Fibroblast of lung (primary cell): ENCODE measurements around the gene PCAT6.

Experiments
- EZH2 ChIP-seq: IDR thresholded peaks from 2 replicates; pipeline ENCODE4 v1.5.1; 2012; ENCODE audit warnings: low read length, control low read depth, mild to moderate bottlenecking; ENCODE audit errors: missing control alignments
- TF ChIP-seq, protein P1 (sequence below), 2 donors: IDR thresholded peaks in 1 of 2; conservative IDR thresholded peaks in 1 of 2; 1 replicate in 1 of 2; 2 replicates in 1 of 2; pipeline ENCODE4 v1.5.1; 2011 to 2012; ENCODE audit warnings: low read length in 2 of 2, control low read depth in 1 of 2, inconsistent platforms in 1 of 2, low read depth in 1 of 2, mild to moderate bottlenecking in 1 of 2

DNA sequence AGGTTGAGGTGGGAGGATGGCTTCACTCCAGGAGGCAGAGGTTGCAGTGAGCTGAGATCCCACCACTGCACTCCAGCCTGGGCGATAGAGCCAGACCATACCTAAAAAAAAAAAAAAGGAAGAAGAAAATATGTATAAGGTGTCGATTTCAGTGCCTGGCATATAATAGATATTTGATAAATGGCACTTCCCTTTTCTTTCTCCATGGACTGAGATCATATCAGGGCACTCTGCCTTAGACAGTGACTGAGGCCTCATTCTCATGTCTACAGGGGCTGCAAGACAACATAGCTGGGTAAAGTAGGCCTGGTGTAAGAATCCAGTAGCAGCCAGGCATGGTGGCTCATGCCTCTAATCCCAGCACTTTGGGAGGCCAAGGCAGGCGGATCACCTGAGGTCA, 21.2 kb downstream of the PCAT6 start:
- TF ChIP-seq, protein P1, sequence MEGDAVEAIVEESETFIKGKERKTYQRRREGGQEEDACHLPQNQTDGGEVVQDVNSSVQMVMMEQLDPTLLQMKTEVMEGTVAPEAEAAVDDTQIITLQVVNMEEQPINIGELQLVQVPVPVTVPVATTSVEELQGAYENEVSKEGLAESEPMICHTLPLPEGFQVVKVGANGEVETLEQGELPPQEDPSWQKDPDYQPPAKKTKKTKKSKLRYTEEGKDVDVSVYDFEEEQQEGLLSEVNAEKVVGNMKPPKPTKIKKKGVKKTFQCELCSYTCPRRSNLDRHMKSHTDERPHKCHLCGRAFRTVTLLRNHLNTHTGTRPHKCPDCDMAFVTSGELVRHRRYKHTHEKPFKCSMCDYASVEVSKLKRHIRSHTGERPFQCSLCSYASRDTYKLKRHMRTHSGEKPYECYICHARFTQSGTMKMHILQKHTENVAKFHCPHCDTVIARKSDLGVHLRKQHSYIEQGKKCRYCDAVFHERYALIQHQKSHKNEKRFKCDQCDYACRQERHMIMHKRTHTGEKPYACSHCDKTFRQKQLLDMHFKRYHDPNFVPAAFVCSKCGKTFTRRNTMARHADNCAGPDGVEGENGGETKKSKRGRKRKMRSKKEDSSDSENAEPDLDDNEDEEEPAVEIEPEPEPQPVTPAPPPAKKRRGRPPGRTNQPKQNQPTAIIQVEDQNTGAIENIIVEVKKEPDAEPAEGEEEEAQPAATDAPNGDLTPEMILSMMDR (conservative IDR thresholded peaks at IDR 0.05 in 1 of 2, IDR thresholded peaks at IDR 0.05 in 1 of 2; ENCODE audit: low read depth in 1 of 2, low read length in 2 of 2), result no peak
- TF ChIP-seq EZH2, result no peak
